H54 (cell line): ENCODE data around the gene NXPH3.

Source experiments
- DNase-seq: peaks from one replicate; pipeline ENCODE4 v3.0.0; 2011; ENCODE audit warnings: low spot score, mixed read lengths; ENCODE audit not compliant: insufficient read length
- FAIRE-seq: peaks from 3 replicates; lab custom pipeline; 2011; peaks lifted over from hg19 to GRCh38; lab: Jason Lieb, UNC
- POLR2A ChIP-seq: IDR thresholded peaks from 2 replicates; pipeline ENCODE4 v1.6.1; 2011; ENCODE audit warnings: low read depth, mild to moderate bottlenecking, low read length

Gene NXPH3

GRCh38 chr17:49629447-49629846 is 53.8 kb downstream of the NXPH3 start:
- DNase-seq (no peak), FAIRE-seq (no peak)

GRCh38 chr17:49630113-49630900 is 54.6 kb downstream of the NXPH3 start:
- FAIRE-seq (no peak), DNase-seq (no peak)
- no peak for TF ChIP-seq POLR2A

More at GRCh38 chr17:49629447-49629846, 53.8 kb downstream of the NXPH3 start:
- TF ChIP-seq POLR2A = no peak

- no peak for FAIRE-seq
- no peak for TF ChIP-seq POLR2A
- no peak for DNase-seq
Observed at GRCh38 chr17:49631496-49631895, 55.8 kb downstream of the NXPH3 start.
